GM12892 (cell line): ENCODE data around the gene LGALSL. TPM values are rescaled to one million over a fixed set of nuclear protein-coding genes. Genes with fewer than 3 reads are reported as not detected.
A peak's percentile ranks its signal among the peaks of the same experiment; 100 is the strongest.

ENCODE experiments used
- DNase-seq: peaks from one replicate; pipeline ENCODE4 v3.0.0; 2011; ENCODE audit not compliant: insufficient read length
- FAIRE-seq: peaks from 2 replicates; lab custom pipeline; 2011; peaks lifted over from hg19 to GRCh38; lab: Jason Lieb, UNC
- POLR2A ChIP-seq: IDR thresholded peaks from 2 replicates; pipeline ENCODE4 v1.6.1; 2011; ENCODE audit warnings: low read depth, low read length, control low read depth
- POLR2AphosphoS5 ChIP-seq: IDR thresholded peaks from 2 replicates; pipeline ENCODE4 v1.6.1; 2011; ENCODE audit warnings: low read depth, low read length, control low read depth
- TAF1 ChIP-seq: IDR thresholded peaks from 2 replicates; pipeline ENCODE4 v1.6.1; 2011; ENCODE audit warnings: low read depth, mild to moderate bottlenecking, control low read depth, low read length, borderline replicate concordance
- polyA plus RNA-seq: library from polyadenylated mRNA; unstranded; fragments of >200 nt; gene quantifications from one replicate; pipeline ENCODE4 v1.2.1, GENCODE V29; 2012; ENCODE audit warnings: missing spikeins, inconsistent platforms; ENCODE audit not compliant: missing spikeins

The LGALSL gene
- 3.6 TPM for polyA plus RNA-seq

DNA sequence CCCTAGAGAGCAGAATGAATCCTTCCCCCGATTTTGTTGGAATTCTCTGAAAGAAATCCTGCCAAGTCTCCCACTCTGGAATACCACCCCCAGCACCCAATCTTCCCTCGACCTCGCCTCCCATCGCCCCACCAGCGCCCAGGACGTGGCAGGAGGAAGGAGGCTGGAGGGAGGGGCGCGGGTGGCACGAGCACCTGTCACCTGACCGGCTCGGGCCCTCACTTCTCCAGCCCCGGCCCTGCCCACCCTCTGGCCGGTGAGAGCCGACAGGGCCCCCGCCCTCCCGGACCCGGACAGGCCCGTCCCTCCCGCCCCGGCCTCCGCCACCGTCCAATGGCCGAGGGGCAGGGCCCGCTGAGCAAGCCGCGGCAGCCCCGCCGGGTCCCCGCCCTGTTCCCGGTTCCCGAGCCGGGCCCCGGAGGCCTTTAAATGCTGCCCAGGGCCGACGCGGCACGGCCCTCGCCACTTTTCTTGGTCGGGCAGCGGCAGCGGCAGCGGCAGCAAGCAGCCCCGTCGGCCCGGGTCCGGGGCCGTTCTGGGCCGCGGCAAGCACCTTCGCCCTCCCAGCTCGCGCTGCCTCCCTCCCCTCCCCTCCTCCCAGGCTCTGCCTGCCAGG, at the start of gene LGALSL:
LGALSL (plus strand) TSS at position 393 of the 616 bp plus-strand sequence. CDS start 384 bp downstream, outside the sequence.
- DNase-seq (peak; percentile 73), FAIRE-seq (peak; percentile 77)
- TF ChIP-seq POLR2A (peak; percentile 31; the same call in 1 of the 2 replicates), TAF1 (no peak), POLR2AphosphoS5 (no peak)

GRCh38 chr2:64404743-64405142, 49.2 kb upstream of the LGALSL start:
- no peak for TF ChIP-seq POLR2A
- TF ChIP-seq TAF1 = no peak
- no peak for TF ChIP-seq POLR2AphosphoS5
- no peak for FAIRE-seq
- DNase-seq = no peak

DNA sequence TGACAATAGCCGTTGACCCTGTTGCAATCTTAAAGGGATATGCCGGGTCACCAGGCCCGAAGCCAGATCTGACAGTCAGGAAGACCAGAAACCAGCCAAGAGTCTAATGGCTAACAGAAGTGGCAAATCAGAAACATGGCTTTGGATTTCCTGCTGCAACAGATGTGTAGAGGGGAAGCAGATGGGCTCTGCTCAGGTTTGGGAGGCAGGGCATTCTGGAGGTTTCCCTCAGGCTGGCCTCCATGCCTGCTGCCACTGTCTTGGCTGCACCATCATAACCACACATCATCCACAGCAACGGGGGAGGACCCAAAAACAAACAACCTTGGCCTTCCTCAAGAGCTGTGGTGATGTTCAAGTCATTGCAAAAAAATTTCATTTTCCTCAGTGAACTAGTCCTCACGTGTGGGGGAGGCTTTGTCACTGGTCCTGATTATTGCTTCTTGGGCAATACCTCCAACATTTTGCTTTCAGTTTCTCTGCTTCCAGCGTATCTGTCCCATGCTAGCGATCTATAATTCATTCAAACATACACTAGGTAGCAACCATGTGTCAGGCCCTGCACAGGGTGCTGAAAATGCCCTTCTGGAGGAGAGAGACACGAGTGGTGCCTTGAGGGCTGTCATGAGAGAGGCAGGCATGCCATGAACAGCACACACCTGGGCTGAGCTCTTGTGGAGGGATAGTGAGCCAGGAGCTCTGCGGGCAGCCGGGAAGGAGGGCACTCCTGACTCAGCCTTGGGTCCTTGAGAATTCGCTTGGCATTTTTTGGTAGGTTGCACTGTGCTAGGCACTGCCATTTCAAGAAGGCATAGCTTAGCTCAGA, 48.2 kb upstream of the LGALSL start:
- TF ChIP-seq POLR2AphosphoS5 (no peak), TAF1 (no peak), POLR2A (no peak)
- no peak for FAIRE-seq
- DNase-seq = no peak

- TF ChIP-seq TAF1 (no peak), POLR2AphosphoS5 (no peak), POLR2A (no peak)
- FAIRE-seq (no peak), DNase-seq (no peak)
Measured at GRCh38 chr2:64406407-64406774, 47.6 kb upstream of the LGALSL start.

DNA sequence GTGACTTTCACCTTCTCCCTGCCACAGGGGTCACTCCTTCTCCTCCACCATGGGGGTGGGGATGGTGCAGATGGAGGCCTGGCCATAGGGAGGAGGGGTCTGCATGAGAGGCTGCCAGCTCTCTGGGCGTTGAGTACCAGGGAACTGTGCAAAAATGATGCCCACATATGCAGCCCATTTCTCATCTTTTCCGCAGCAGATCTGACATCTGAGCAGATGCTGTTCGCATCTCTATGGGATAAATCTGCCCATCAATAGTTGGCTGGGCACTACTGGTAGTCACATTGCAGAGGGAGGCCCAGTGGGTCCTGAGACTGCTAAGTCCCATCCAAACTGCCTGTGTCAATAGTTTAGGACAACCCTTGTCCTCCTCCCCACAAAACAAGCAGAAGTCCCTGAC, 45.9 kb upstream of the LGALSL start:
- FAIRE-seq (no peak), DNase-seq (no peak)
- TF ChIP-seq POLR2AphosphoS5 = no peak
- no peak for TF ChIP-seq POLR2A
- TF ChIP-seq TAF1 = no peak

DNA sequence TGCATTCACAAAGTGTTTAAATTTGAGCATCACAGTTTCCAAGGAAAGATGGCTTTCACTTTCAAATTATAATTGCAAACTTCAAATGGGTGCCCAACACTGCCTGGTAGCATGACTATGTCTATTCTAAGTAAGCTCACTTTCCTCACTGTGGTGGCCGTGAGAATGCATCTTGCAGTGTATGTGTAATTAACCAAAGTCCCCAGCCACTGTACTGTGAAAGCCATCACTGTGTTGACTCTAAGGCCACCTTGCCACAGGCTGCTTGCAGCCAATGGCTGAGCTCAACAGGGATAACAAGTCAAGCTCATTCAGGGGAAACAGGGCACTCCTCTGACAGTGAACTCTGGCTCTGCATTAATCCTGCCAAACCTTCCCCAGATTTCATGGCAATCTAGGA, 43.3 kb upstream of the LGALSL start:
- no peak for DNase-seq
- no peak for FAIRE-seq
- no peak for TF ChIP-seq TAF1

DNA sequence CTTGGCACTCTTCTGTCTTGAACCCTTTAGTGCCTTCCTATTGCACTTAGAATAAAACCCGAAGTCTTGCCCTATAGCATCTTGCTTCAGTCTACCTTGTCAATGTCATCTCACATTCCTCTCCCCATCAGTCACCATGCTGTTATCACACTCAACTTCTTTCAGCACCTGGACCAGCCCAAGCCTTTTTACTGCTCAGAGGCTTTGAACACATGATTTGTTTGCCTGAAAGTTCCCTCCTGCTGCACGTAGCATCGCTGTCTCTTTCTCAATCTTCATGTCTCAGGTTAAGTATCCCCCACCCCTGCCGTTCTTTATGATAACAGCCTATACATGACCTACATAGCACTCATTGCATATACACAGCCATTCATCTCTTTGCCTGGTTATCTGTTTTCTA, 41.3 kb upstream of the LGALSL start:
- FAIRE-seq = no peak
- TF ChIP-seq TAF1 (no peak), POLR2AphosphoS5 (no peak), POLR2A (no peak)
- DNase-seq = no peak

DNA sequence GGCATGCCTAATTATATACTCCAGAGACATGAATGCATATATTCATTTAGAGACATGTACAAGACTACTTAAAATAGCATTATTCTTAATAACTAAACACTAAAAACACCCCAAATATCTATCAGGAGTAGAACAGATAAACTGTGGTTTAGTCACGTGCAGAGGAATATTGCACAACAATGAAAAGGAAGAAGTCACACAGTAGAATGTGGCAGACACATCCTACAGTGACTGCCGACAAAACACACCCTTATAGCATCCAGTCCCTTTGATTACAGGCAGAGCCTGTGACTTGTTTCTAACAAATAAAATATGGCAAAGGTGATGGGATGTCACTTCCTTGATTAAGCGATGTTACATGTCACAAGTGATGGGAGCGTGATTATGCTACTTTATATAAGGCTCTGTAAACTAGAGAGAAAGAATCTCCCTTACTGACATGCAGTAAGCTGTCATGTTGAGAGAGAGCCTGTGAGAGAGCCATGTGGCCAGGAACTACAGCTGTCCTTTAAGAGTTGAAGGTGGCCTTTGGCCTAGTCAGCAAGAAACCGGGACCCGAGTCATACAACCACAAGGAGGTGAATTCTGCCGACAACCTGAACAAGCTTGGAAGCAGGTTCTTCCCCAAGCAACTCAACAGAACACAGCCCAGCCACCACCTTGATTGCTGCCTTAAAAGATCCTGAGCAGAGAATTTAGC, 39.1 kb upstream of the LGALSL start:
- DNase-seq (no peak), FAIRE-seq (no peak)
- TF ChIP-seq POLR2A (no peak), TAF1 (no peak), POLR2AphosphoS5 (no peak)

- TF ChIP-seq POLR2AphosphoS5 (no peak), TAF1 (no peak), POLR2A (no peak)
- FAIRE-seq (no peak), DNase-seq (no peak)
Measured at GRCh38 chr2:64417624-64418023, 36.3 kb upstream of the LGALSL start.

GRCh38 chr2:64419596-64420165, 34.3 kb upstream of the LGALSL start:
- DNase-seq (no peak), FAIRE-seq (no peak)
- TF ChIP-seq POLR2A (no peak), POLR2AphosphoS5 (no peak), TAF1 (no peak)

DNA sequence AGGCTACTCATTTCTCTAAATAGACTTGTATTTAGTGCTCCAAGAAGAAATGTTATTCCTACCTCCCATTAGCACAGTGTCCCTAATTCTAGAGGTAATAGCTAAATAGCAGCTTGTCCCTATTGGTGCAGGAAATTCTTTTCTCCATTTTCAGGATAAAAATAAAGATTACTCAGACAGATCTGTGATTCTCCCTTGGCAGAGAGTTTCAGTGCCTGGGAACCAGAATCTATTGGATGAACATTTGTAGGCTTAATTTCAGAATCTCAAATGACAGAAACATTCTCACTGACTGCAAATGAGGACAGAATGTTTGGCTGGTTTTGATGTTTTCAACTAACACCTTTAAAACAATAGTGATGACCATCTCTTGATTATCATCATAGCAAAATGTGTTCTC, 33.3 kb upstream of the LGALSL start:
- DNase-seq (no peak), FAIRE-seq (no peak)
- TF ChIP-seq TAF1 (no peak), POLR2AphosphoS5 (no peak), POLR2A (no peak)

DNA sequence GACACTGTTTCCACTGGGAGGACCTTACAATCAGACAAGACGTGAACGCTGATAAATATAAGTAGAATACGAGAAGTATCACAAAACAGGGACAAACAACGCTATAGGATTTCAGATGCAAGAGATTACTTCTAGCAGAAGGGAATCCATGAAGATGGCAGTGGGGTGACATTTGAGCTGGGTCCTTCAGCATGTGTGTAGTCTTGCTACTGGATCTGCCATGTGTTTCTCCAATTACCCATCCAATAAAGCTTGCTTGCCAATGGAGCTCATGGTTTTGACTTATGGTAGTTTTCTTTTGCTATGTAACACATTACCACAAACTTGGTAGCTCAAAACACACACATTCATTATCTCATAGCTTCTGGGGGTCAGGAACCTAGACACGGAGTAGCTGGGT, 32.8 kb upstream of the LGALSL start:
- FAIRE-seq (no peak), DNase-seq (no peak)
- TF ChIP-seq POLR2AphosphoS5 (no peak), TAF1 (no peak)
